ENCODE data around the gene CABP7. TPM values are rescaled to one million over a fixed set of nuclear protein-coding genes. Genes with fewer than 3 reads are reported as not detected.
"Not testable (repeated sequence)": the region's sequence is repeated elsewhere in the genome, so short reads cannot be mapped to it uniquely, and the experiment has no call there.

The CABP7 gene
- total RNA-seq, 4 donors from 2014 or later = 0.13 to 0.19 TPM; not detected in 2

- DNase-seq (ENCODE audit: low spot score) (no peak), ATAC-seq (ENCODE audit: low FRiP score) (no peak)
- TF ChIP-seq, protein P1, sequence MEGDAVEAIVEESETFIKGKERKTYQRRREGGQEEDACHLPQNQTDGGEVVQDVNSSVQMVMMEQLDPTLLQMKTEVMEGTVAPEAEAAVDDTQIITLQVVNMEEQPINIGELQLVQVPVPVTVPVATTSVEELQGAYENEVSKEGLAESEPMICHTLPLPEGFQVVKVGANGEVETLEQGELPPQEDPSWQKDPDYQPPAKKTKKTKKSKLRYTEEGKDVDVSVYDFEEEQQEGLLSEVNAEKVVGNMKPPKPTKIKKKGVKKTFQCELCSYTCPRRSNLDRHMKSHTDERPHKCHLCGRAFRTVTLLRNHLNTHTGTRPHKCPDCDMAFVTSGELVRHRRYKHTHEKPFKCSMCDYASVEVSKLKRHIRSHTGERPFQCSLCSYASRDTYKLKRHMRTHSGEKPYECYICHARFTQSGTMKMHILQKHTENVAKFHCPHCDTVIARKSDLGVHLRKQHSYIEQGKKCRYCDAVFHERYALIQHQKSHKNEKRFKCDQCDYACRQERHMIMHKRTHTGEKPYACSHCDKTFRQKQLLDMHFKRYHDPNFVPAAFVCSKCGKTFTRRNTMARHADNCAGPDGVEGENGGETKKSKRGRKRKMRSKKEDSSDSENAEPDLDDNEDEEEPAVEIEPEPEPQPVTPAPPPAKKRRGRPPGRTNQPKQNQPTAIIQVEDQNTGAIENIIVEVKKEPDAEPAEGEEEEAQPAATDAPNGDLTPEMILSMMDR (IDR thresholded peaks at IDR 0.05) = no peak
These were observed 34.2 kb downstream of the CABP7 start for GRCh38 chr22:29753808-29754657.

- DNase-seq (ENCODE audit: low spot score); ATAC-seq (ENCODE audit: low FRiP score): not testable (repeated sequence)
These were observed 35.0 kb downstream of the CABP7 start for GRCh38 chr22:29754658-29755395.

- ATAC-seq (ENCODE audit: low FRiP score) (no peak), DNase-seq (ENCODE audit: low spot score) (no peak)
These were observed 36.1 kb downstream of the CABP7 start for GRCh38 chr22:29755889-29756288.

GRCh38 chr22:29756341-29756740 is 36.5 kb downstream of the CABP7 start:
- TF ChIP-seq, protein P1 (IDR thresholded peaks at IDR 0.05) = no peak
- ATAC-seq (ENCODE audit: low FRiP score) = no peak
- DNase-seq (ENCODE audit: low spot score) = no peak

More at GRCh38 chr22:29755889-29756288, 36.1 kb downstream of the CABP7 start:
- TF ChIP-seq, protein P1 (IDR thresholded peaks at IDR 0.05) = no peak

DNA sequence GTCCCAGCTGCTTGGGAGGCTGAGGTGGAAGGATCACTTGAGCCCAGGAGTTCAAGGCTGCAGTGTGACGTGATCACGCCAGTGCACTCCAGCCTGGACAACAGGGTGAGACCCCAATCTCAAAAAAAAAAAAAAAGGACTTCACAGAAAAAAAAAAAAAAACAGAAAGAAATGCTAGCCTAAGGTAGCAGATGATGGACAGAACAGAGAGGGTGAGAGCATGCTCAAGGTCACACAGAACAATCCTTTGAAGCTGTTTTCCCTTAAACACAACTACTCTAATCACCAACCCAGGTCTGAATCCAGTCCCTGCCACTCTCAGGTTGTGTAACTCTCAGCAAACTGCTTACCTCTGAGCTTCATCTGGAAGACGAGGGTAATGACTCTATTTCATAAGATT is 37.3 kb downstream of the CABP7 start:
- TF ChIP-seq, protein P1 (IDR thresholded peaks at IDR 0.05) = no peak

GRCh38 chr22:29758068-29758622 is 38.3 kb downstream of the CABP7 start:
- DNase-seq (ENCODE audit: low spot score) = no peak
- TF ChIP-seq, protein P1 (IDR thresholded peaks at IDR 0.05) = no peak
- ATAC-seq (ENCODE audit: low FRiP score) = no peak

More for the DNA sequence above, 37.3 kb downstream of the CABP7 start:
- ATAC-seq (ENCODE audit: low FRiP score) (no peak), DNase-seq (ENCODE audit: low spot score) (no peak)

DNA sequence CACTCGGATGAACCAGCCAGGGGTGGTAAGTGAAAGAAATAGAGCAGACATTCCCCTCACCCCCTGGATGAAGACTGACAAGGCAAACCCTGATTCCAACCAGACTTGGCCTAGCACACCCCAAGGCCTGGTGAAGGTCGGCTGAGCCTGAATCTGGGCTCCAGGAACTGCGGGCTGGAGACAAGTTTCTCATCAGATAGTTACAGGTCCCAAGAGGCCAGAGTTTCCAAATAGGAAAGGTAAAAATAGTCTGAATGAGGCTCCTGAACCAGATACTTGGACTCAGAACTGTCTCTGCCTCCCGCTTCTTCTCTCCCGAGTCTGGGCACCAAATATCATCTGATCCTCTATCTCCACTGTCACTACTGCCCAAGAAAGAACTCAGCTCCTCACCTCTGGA is 39.2 kb downstream of the CABP7 start:
- DNase-seq (ENCODE audit: low spot score) (no peak), ATAC-seq (ENCODE audit: low FRiP score) (no peak)
- TF ChIP-seq, protein P1 (IDR thresholded peaks at IDR 0.05) = no peak
